H1 (cell line): ENCODE results near the gene SGCG. TPM values are rescaled to one million over a fixed set of nuclear protein-coding genes. Genes with fewer than 3 reads are reported as not detected.

Experiments
- BCL11A ChIP-seq, 2 experiments: IDR thresholded peaks; one replicate each; pipeline ENCODE4 v1.6.1; 2011; ENCODE audit warnings: low read depth in 2 of 2, low read length in 2 of 2, mild to moderate bottlenecking in 2 of 2
- GABPA ChIP-seq: IDR thresholded peaks from 2 replicates; pipeline ENCODE4 v1.6.1; 2011; ENCODE audit warnings: mild to moderate bottlenecking, low read length, moderate library complexity, borderline replicate concordance; ENCODE audit not compliant: insufficient read depth
- KDM1A ChIP-seq: fragments of 200-600, 300-600 bp; sonication (generic); IDR thresholded peaks from 2 replicates; pipeline ENCODE4 v1.7.1; 2016; ENCODE audit warnings: mild to moderate bottlenecking, low read length, borderline replicate concordance
- KDM4A ChIP-seq: IDR thresholded peaks from one replicate; pipeline ENCODE4 v1.7.1; 2012; ENCODE audit warnings: low read depth, mild to moderate bottlenecking, moderate library complexity, low read length, inconsistent platforms; ENCODE audit not compliant: severe bottlenecking
- RFX5 ChIP-seq: IDR thresholded peaks from 2 replicates; pipeline ENCODE4 v1.6.1; 2011; ENCODE audit warnings: low read depth, low read length, improper control_type of control experiment, borderline replicate concordance
- ZNF274 ChIP-seq: IDR thresholded peaks from 2 replicates; pipeline ENCODE4 v1.7.0; 2012; ENCODE audit warnings: low read length, borderline replicate concordance; ENCODE audit errors: extremely low read depth
- polyA plus RNA-seq, 7 experiments: library from polyadenylated mRNA; depleted of rRNA in 3 of 7; stranded (reverse) in 5 of 7; unstranded in 2 of 7; fragments of >200 nt in 5 of 7; fragments of 200-250 nt in 2 of 7; gene quantifications; 1 replicate in 5 of 7; 2 replicates in 1 of 7; 4 replicates in 1 of 7; pipeline versions ENCODE4 v1.2.1 to v1.2.3, GENCODE V29; 2011 to 2013; ENCODE audit warnings: missing spikeins in 2 of 7, mixed read lengths in 2 of 7
- total RNA-seq: library from RNA; stranded (reverse); fragmentation: NEBNext Ultra II Directional; extraction: Animal tissue kit (Norgen Biotek cat#: 25700); gene quantifications from 2 replicates; pipeline ENCODE4 v1.2.1, GENCODE V29; 2021
- TF ChIP-seq, protein P1 (sequence below): fragments of 300-600 bp; sonication (generic); IDR thresholded peaks from 2 replicates; pipeline ENCODE4 v1.7.1; 2012; ENCODE audit warnings: low read length, moderate library complexity, mild to moderate bottlenecking, inconsistent platforms; ENCODE audit not compliant: insufficient replicate concordance

The SGCG gene
- total and polyA plus RNA-seq, 2 of the 8 experiments (the other 6 are each of a cell fraction or from before 2014, with no cell fraction given), result 0.05 TPM; not detected in 1

DNA sequence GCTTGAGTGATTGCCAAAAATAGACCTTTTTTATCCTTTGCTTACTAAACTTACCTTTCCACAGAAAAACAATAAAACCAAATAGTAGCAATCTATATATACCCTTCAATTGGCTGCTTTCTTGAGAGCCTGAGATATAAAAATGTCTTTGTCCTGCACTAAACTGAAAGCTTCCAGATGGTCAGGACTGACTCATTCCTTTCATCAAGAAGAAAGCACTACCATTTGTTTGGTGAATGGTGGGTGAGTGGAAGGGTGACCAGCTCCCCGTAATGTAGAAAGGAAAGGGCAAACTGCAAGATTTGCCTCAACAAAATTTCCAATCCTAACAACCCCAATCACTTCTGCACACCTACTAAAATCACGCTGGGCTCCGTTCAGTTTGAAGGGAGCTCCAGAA is 184.9 kb downstream of the SGCG start (continued):
- TF ChIP-seq, protein P1, sequence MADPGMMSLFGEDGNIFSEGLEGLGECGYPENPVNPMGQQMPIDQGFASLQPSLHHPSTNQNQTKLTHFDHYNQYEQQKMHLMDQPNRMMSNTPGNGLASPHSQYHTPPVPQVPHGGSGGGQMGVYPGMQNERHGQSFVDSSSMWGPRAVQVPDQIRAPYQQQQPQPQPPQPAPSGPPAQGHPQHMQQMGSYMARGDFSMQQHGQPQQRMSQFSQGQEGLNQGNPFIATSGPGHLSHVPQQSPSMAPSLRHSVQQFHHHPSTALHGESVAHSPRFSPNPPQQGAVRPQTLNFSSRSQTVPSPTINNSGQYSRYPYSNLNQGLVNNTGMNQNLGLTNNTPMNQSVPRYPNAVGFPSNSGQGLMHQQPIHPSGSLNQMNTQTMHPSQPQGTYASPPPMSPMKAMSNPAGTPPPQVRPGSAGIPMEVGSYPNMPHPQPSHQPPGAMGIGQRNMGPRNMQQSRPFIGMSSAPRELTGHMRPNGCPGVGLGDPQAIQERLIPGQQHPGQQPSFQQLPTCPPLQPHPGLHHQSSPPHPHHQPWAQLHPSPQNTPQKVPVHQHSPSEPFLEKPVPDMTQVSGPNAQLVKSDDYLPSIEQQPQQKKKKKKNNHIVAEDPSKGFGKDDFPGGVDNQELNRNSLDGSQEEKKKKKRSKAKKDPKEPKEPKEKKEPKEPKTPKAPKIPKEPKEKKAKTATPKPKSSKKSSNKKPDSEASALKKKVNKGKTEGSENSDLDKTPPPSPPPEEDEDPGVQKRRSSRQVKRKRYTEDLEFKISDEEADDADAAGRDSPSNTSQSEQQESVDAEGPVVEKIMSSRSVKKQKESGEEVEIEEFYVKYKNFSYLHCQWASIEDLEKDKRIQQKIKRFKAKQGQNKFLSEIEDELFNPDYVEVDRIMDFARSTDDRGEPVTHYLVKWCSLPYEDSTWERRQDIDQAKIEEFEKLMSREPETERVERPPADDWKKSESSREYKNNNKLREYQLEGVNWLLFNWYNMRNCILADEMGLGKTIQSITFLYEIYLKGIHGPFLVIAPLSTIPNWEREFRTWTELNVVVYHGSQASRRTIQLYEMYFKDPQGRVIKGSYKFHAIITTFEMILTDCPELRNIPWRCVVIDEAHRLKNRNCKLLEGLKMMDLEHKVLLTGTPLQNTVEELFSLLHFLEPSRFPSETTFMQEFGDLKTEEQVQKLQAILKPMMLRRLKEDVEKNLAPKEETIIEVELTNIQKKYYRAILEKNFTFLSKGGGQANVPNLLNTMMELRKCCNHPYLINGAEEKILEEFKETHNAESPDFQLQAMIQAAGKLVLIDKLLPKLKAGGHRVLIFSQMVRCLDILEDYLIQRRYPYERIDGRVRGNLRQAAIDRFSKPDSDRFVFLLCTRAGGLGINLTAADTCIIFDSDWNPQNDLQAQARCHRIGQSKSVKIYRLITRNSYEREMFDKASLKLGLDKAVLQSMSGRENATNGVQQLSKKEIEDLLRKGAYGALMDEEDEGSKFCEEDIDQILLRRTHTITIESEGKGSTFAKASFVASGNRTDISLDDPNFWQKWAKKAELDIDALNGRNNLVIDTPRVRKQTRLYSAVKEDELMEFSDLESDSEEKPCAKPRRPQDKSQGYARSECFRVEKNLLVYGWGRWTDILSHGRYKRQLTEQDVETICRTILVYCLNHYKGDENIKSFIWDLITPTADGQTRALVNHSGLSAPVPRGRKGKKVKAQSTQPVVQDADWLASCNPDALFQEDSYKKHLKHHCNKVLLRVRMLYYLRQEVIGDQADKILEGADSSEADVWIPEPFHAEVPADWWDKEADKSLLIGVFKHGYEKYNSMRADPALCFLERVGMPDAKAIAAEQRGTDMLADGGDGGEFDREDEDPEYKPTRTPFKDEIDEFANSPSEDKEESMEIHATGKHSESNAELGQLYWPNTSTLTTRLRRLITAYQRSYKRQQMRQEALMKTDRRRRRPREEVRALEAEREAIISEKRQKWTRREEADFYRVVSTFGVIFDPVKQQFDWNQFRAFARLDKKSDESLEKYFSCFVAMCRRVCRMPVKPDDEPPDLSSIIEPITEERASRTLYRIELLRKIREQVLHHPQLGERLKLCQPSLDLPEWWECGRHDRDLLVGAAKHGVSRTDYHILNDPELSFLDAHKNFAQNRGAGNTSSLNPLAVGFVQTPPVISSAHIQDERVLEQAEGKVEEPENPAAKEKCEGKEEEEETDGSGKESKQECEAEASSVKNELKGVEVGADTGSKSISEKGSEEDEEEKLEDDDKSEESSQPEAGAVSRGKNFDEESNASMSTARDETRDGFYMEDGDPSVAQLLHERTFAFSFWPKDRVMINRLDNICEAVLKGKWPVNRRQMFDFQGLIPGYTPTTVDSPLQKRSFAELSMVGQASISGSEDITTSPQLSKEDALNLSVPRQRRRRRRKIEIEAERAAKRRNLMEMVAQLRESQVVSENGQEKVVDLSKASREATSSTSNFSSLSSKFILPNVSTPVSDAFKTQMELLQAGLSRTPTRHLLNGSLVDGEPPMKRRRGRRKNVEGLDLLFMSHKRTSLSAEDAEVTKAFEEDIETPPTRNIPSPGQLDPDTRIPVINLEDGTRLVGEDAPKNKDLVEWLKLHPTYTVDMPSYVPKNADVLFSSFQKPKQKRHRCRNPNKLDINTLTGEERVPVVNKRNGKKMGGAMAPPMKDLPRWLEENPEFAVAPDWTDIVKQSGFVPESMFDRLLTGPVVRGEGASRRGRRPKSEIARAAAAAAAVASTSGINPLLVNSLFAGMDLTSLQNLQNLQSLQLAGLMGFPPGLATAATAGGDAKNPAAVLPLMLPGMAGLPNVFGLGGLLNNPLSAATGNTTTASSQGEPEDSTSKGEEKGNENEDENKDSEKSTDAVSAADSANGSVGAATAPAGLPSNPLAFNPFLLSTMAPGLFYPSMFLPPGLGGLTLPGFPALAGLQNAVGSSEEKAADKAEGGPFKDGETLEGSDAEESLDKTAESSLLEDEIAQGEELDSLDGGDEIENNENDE, result no peak
- TF ChIP-seq BCL11A (IDR thresholded peaks at IDR 0.05; ENCODE audit: low read depth in 2 of 2, low read length in 2 of 2) (no peak), ZNF274 (no peak), GABPA (no peak), KDM1A (no peak), RFX5 (no peak), KDM4A (no peak)
